Hepatocyte (in vitro differentiated cells): Measurements from ENCODE around the gene LYPD1. TPM values are rescaled to one million over a fixed set of nuclear protein-coding genes. Genes with fewer than 3 reads are reported as not detected.

Experiments used
- DNase-seq: peaks from one replicate; pipeline ENCODE4 v3.0.0-alpha.2; 2016; ENCODE audit warnings: low spot score
- H2AFZ ChIP-seq: fragments of 200-600 bp; sonication (generic); 2 replicates; pipeline ENCODE4 v1.6.0; 2016; ENCODE audit warnings: antibody characterized with exemption, mild to moderate bottlenecking
- H3K27ac ChIP-seq: fragments of 200-600 bp; sonication (generic); 2 replicates; pipeline ENCODE4 v1.5.1; 2016; ENCODE audit warnings: mild to moderate bottlenecking
- H3K27me3 ChIP-seq: fragments of 200-600 bp; sonication (generic); 2 replicates; pipeline ENCODE4 v1.6.1; 2016
- H3K36me3 ChIP-seq: fragments of 200-600 bp; sonication (generic); replicated peaks from 2 replicates; pipeline ENCODE4 v1.5.1; 2016; ENCODE audit warnings: low read depth; ENCODE audit not compliant: insufficient read depth
- H3K4me1 ChIP-seq: fragments of 200-600 bp; sonication (generic); 2 replicates; pipeline ENCODE4 v1.5.1; 2016; ENCODE audit warnings: mild to moderate bottlenecking, moderate library complexity; ENCODE audit not compliant: insufficient read depth
- H3K4me2 ChIP-seq: fragments of 200-600 bp; sonication (generic); 2 replicates; pipeline ENCODE4 v1.6.0; 2016
- H3K4me3 ChIP-seq: fragments of 200-600 bp; sonication (generic); 2 replicates; pipeline ENCODE4 v1.5.1; 2016; ENCODE audit warnings: mild to moderate bottlenecking
- H3K79me2 ChIP-seq: fragments of 200-600 bp; sonication (generic); 2 replicates; pipeline ENCODE4 v1.6.0; 2017; ENCODE audit warnings: mild to moderate bottlenecking
- H3K9me2 ChIP-seq: fragments of 200-600 bp; sonication (generic); replicated peaks from 2 replicates; pipeline ENCODE4 v1.6.0; 2017; ENCODE audit warnings: mild to moderate bottlenecking; ENCODE audit not compliant: insufficient read depth
- H3K9me3 ChIP-seq: fragments of 200-600 bp; sonication (generic); 2 replicates; pipeline ENCODE4 v1.5.1; 2016; ENCODE audit warnings: low read depth, mild to moderate bottlenecking
- H4K20me1 ChIP-seq: fragments of 200-600 bp; sonication (generic); 2 replicates; pipeline ENCODE4 v1.6.0; 2016; ENCODE audit warnings: mild to moderate bottlenecking; ENCODE audit not compliant: insufficient read depth, poor library complexity, severe bottlenecking
- CTCF ChIP-seq: fragments of 200-600 bp; sonication (generic); IDR thresholded peaks from 2 replicates; pipeline ENCODE4 v1.5.1; 2016; ENCODE audit warnings: antibody characterized with exemption, mild to moderate bottlenecking; ENCODE audit not compliant: poor library complexity
- EZH2 ChIP-seq: fragments of 200-600 bp; sonication (generic); IDR thresholded peaks from 2 replicates; pipeline ENCODE4 v1.6.1; 2016; ENCODE audit warnings: antibody characterized with exemption, mild to moderate bottlenecking, borderline replicate concordance
- EZH2phosphoT487 ChIP-seq: fragments of 200-600 bp; sonication (generic); IDR thresholded peaks from one replicate; pipeline ENCODE4 v1.6.1; 2018; ENCODE audit warnings: antibody characterized with exemption, mild to moderate bottlenecking, low read depth, moderate library complexity; ENCODE audit not compliant: unreplicated experiment, severe bottlenecking
- WGBS: methylation state at CpG from one replicate; pipeline ENCODE4 v1.1.6; 2016; ENCODE audit warnings: low lambda C conversion rate; ENCODE audit errors: missing lambda C conversion rate; 5-methylcytosine and 5-hydroxymethylcytosine counted together
- polyA plus RNA-seq: library from polyadenylated mRNA; unstranded; fragments of >200 nt; fragmentation: Nextera tagmentation; extraction: Ambion mirVana; gene quantifications from 2 replicates; pipeline ENCODE4 v1.2.1, GENCODE V29; 2016
- total RNA-seq: library from RNA; depleted of rRNA; stranded (reverse); fragments of >200 nt; gene quantifications from 2 replicates; pipeline ENCODE4 v1.2.3, GENCODE V29; 2014

Gene LYPD1
- total and polyA plus RNA-seq, 2 experiments from 2014 or later, result 20.2 to 25.1 TPM

- Histone ChIP-seq H3K4me1 (peaks cover 6% of the 10 kb centered on the region), H3K79me2 (peaks cover 3% of the 10 kb centered on the region), H3K9me3 (no peaks in the 10 kb centered on the region), H3K27ac (no peak overlapping the region), H3K4me3 (no peak overlapping the region), H3K9me2 (no peaks in the 10 kb centered on the region), H3K36me3 (no peaks in the 10 kb centered on the region), H3K27me3 (no peaks in the 10 kb centered on the region), H3K4me2 (no peak overlapping the region), H4K20me1 (no peaks in the 10 kb centered on the region), H2AFZ (no peak overlapping the region)
- WGBS, result 97% methylated on average over 34 of the region's 35 CpGs
- DNase-seq, result no peak
- no peak for TF ChIP-seq EZH2
- no peak for TF ChIP-seq EZH2phosphoT487
- no peak for TF ChIP-seq CTCF
Observed at GRCh38 chr2:132645176-132645575, 24.8 kb downstream of the LYPD1 start.

GRCh38 chr2:132642415-132642814, 27.6 kb downstream of the LYPD1 start:
- WGBS, result 26% methylated on average over 2 of the region's 2 CpGs
- peaks cover 3% of the 10 kb centered on the region for H3K79me2 ChIP-seq
- H3K36me3 ChIP-seq, result no peaks in the 10 kb centered on the region
- no peak overlapping the region for H3K4me2 ChIP-seq
- no peak overlapping the region for H3K27ac ChIP-seq
- H2AFZ ChIP-seq, result no peak overlapping the region
- DNase-seq, result no peak
- H4K20me1 ChIP-seq, result no peaks in the 10 kb centered on the region
- no peaks in the 10 kb centered on the region for H3K9me3 ChIP-seq
- no peak for TF ChIP-seq CTCF
- TF ChIP-seq EZH2phosphoT487, result no peak
- no peak for TF ChIP-seq EZH2
- H3K9me2 ChIP-seq, result no peaks in the 10 kb centered on the region
- no peak overlapping the region for H3K4me3 ChIP-seq
- H3K27me3 ChIP-seq, result no peaks in the 10 kb centered on the region
- H3K4me1 ChIP-seq, result peaks cover 6% of the 10 kb centered on the region

DNA sequence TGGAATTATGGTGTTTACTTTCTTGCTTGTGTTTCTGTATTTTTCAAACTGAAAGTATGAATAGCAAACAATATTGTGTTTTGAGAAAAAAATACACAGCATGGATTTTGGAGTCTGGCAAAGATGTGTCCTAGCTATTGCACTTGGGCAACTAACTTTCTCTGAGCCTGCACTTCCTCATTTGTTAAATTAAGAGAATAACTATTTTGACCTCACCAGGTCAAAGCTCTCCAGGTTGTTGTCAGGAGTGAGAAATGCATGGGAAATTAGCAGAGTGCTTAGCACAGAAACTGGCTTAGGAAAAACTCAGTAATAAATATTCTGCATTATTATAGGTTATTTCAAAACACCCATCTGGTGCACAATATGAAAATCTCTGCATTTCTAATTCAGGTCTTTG, 28.2 kb downstream of the LYPD1 start:
- H3K36me3 ChIP-seq, result no peaks in the 10 kb centered on the region
- no peak overlapping the region for H3K27ac ChIP-seq
- peaks cover 3% of the 10 kb centered on the region for H3K79me2 ChIP-seq
- no peaks in the 10 kb centered on the region for H3K9me2 ChIP-seq
- H3K4me3 ChIP-seq, result no peak overlapping the region
- H3K27me3 ChIP-seq, result no peaks in the 10 kb centered on the region
- H2AFZ ChIP-seq, result no peak overlapping the region
- H3K4me2 ChIP-seq, result no peak overlapping the region
- TF ChIP-seq CTCF, result no peak
- no peak for TF ChIP-seq EZH2phosphoT487
- no peak for TF ChIP-seq EZH2
- H4K20me1 ChIP-seq, result no peaks in the 10 kb centered on the region
- peaks cover 6% of the 10 kb centered on the region for H3K4me1 ChIP-seq
- no peak for DNase-seq
- no peaks in the 10 kb centered on the region for H3K9me3 ChIP-seq

- Histone ChIP-seq H3K36me3 (no peaks in the 10 kb centered on the region), H3K9me2 (no peaks in the 10 kb centered on the region), H4K20me1 (no peaks in the 10 kb centered on the region), H3K27me3 (no peaks in the 10 kb centered on the region), H3K4me2 (no peak overlapping the region), H3K4me1 (peaks cover 6% of the 10 kb centered on the region), H3K79me2 (peaks cover 3% of the 10 kb centered on the region), H2AFZ (no peak overlapping the region), H3K27ac (no peak overlapping the region), H3K9me3 (no peaks in the 10 kb centered on the region), H3K4me3 (no peak overlapping the region)
- no peak for DNase-seq
- TF ChIP-seq CTCF, result no peak
- no peak for TF ChIP-seq EZH2phosphoT487
- TF ChIP-seq EZH2, result no peak
Observed at GRCh38 chr2:132640116-132640515, 29.9 kb downstream of the LYPD1 start.
